ENCODE data around the gene SIM1. TPM values are rescaled to one million over a fixed set of nuclear protein-coding genes. Genes with fewer than 3 reads are reported as not detected.

The SIM1 gene
- total RNA-seq, 1 experiment from 2014 or later = 0.17 TPM

GRCh38 chr6:100459592-100460184 is 5.0 kb downstream of the SIM1 start:
- no peak overlapping the region for H3K27ac ChIP-seq (ENCODE audit: low read depth, low read length, poor library complexity, severe bottlenecking)
- H3K9me3 ChIP-seq (ENCODE audit: low read depth, low read length, poor library complexity, severe bottlenecking) = no peaks in the 10 kb centered on the region
- no peak for TF ChIP-seq CTCF (conservative IDR thresholded peaks at IDR 0.05; ENCODE audit: low read depth, low read length)
- no peak for TF ChIP-seq EZH2 (IDR thresholded peaks at IDR 0.05; ENCODE audit: borderline replicate concordance, low read depth, low read length, poor library complexity, severe bottlenecking)
- no peaks in the 10 kb centered on the region for H3K36me3 ChIP-seq (ENCODE audit: insufficient read depth, low read length, poor library complexity, severe bottlenecking)
- peaks cover 4% of the 10 kb centered on the region for H3K4me1 ChIP-seq (ENCODE audit: insufficient read depth, low read length, poor library complexity, severe bottlenecking)
- intact Hi-C loops (cut with micrococcal nuclease; ENCODE audit: unreplicated experiment) = no loop called here
- peaks cover 19% of the 10 kb centered on the region for H3K27me3 ChIP-seq (replicated peaks; ENCODE audit: insufficient read depth, low read depth, low read length, poor library complexity)
- H3K4me3 ChIP-seq (ENCODE audit: low read depth, low read length, poor library complexity, severe bottlenecking) = no peak overlapping the region
- ChIA-PET CTCF (no interaction called here), POLR2A (ENCODE audit: low non-redundant PET) (no interaction called here)
- DNase-seq (ENCODE audit: low spot score) = no peak
- no TSS peak for BruUV-seq (replicated peaks)

GRCh38 chr6:100458841-100459591 is 5.7 kb downstream of the SIM1 start:
- peaks cover 18% of the 10 kb centered on the region for H3K27me3 ChIP-seq (replicated peaks; ENCODE audit: insufficient read depth, low read depth, low read length, poor library complexity)
- intact Hi-C loops (cut with micrococcal nuclease; ENCODE audit: unreplicated experiment) = no loop called here
- H3K36me3 ChIP-seq (ENCODE audit: insufficient read depth, low read length, poor library complexity, severe bottlenecking) = no peaks in the 10 kb centered on the region
- H3K9me3 ChIP-seq (ENCODE audit: low read depth, low read length, poor library complexity, severe bottlenecking) = no peaks in the 10 kb centered on the region
- BruUV-seq (replicated peaks) = no TSS peak
- H3K27ac ChIP-seq (ENCODE audit: low read depth, low read length, poor library complexity, severe bottlenecking) = no peak overlapping the region
- ChIA-PET POLR2A (ENCODE audit: low non-redundant PET) (no interaction called here), CTCF (no interaction called here)
- no peak for DNase-seq (ENCODE audit: low spot score)
- H3K4me1 ChIP-seq (ENCODE audit: insufficient read depth, low read length, poor library complexity, severe bottlenecking) = peaks cover under 1% of the 10 kb centered on the region
- TF ChIP-seq EZH2 (IDR thresholded peaks at IDR 0.05; ENCODE audit: borderline replicate concordance, low read depth, low read length, poor library complexity, severe bottlenecking) (no peak), CTCF (conservative IDR thresholded peaks at IDR 0.05; ENCODE audit: low read depth, low read length) (no peak)
- H3K4me3 ChIP-seq (ENCODE audit: low read depth, low read length, poor library complexity, severe bottlenecking) = no peak overlapping the region

- Histone ChIP-seq H3K4me3 (ENCODE audit: low read depth, low read length, poor library complexity, severe bottlenecking) (no peak overlapping the region), H3K27ac (ENCODE audit: low read depth, low read length, poor library complexity, severe bottlenecking) (no peak overlapping the region), H3K4me1 (ENCODE audit: insufficient read depth, low read length, poor library complexity, severe bottlenecking) (no peaks in the 10 kb centered on the region), H3K9me3 (ENCODE audit: low read depth, low read length, poor library complexity, severe bottlenecking) (no peaks in the 10 kb centered on the region), H3K36me3 (ENCODE audit: insufficient read depth, low read length, poor library complexity, severe bottlenecking) (no peaks in the 10 kb centered on the region), H3K27me3 (replicated peaks; ENCODE audit: insufficient read depth, low read depth, low read length, poor library complexity) (peaks cover 5% of the 10 kb centered on the region)
- no peak for DNase-seq (ENCODE audit: low spot score)
- no TSS peak for BruUV-seq (replicated peaks)
- CTCF ChIA-PET = no interaction called here
- TF ChIP-seq CTCF (conservative IDR thresholded peaks at IDR 0.05; ENCODE audit: low read depth, low read length) (no peak), EZH2 (IDR thresholded peaks at IDR 0.05; ENCODE audit: borderline replicate concordance, low read depth, low read length, poor library complexity, severe bottlenecking) (no peak)
- POLR2A ChIA-PET (ENCODE audit: low non-redundant PET) = no interaction called here
- intact Hi-C loops (cut with micrococcal nuclease; ENCODE audit: unreplicated experiment) = no loop called here
Observed at GRCh38 chr6:100457311-100457990, 7.3 kb downstream of the SIM1 start.

All from A673 (cell line).